CD4-positive, alpha-beta T cell (primary cell): ENCODE data around the gene LCN9. TPM values are rescaled to one million over a fixed set of nuclear protein-coding genes. Genes with fewer than 3 reads are reported as not detected.

Experiments
- ATAC-seq: fragments of 200-7000 bp; cut with Tn5 transposase; one replicate; pipeline ENCODE4 v1.10.0; 2022; ENCODE audit warnings: mild to moderate bottlenecking; ENCODE audit not compliant: poor library complexity
- CTCF ChIA-PET: fragments of 350-600 bp; sonication (Branson Sonifier 250); formaldehyde crosslinking; loops from one replicate; lab custom pipeline; 2021; ENCODE audit warnings: antibody characterized with exemption, inconsistent platforms; lab: Charles Lee
- POLR2A ChIA-PET: fragments of 350-600 bp; sonication (Branson Sonifier 250); formaldehyde crosslinking; loops from one replicate; lab custom pipeline; 2021; ENCODE audit warnings: antibody characterized with exemption, inconsistent platforms; lab: Charles Lee
- DNase-seq, 14 experiments: peaks; one replicate each; pipeline ENCODE4 v3.0.0-alpha.2; 2013 to 2020; ENCODE audit warnings: mixed read lengths in 2 of 14
- H3K27ac ChIP-seq, 2 donors: one replicate each; pipeline versions ENCODE4 v1.5.1 to v1.7.0; 2013; ENCODE audit warnings: low read length in 2 of 2, low read depth in 1 of 2, mild to moderate bottlenecking in 1 of 2
- H3K27me3 ChIP-seq, 2 experiments: 1 replicate in 1 of 2; 2 replicates in 1 of 2; pipeline versions ENCODE4 v1.6.1 to v1.7.0; 2013; ENCODE audit warnings: low read length in 2 of 2, control low read depth in 1 of 2, mild to moderate bottlenecking in 1 of 2, moderate library complexity in 1 of 2; ENCODE audit not compliant: insufficient read depth in 2 of 2, control insufficient read depth in 1 of 2
- H3K36me3 ChIP-seq: one replicate; pipeline ENCODE4 v1.6.1; 2013; ENCODE audit warnings: low read length, control low read depth; ENCODE audit not compliant: insufficient read depth
- H3K4me1 ChIP-seq: one replicate; pipeline ENCODE4 v1.6.1; 2013; ENCODE audit warnings: low read length, control low read depth; ENCODE audit not compliant: insufficient read depth
- H3K4me3 ChIP-seq: one replicate; pipeline ENCODE4 v1.5.1; 2013; ENCODE audit warnings: mild to moderate bottlenecking, low read length, moderate library complexity
- H3K9me3 ChIP-seq, 2 experiments: 1 replicate in 1 of 2; 2 replicates in 1 of 2; pipeline versions ENCODE4 v1.6.1 to v1.7.0; 2013; ENCODE audit warnings: low read length in 2 of 2, mild to moderate bottlenecking in 2 of 2, control low read depth in 1 of 2, moderate library complexity in 1 of 2; ENCODE audit not compliant: control insufficient read depth in 1 of 2, insufficient read depth in 1 of 2
- H3K27ac Mint-ChIP-seq: one replicate; pipeline ENCODE4 v1.8.0; 2020; ENCODE audit warnings: mixed read lengths
- H3K27me3 Mint-ChIP-seq: one replicate; pipeline ENCODE4 v1.8.0; 2021; ENCODE audit warnings: mixed read lengths
- H3K36me3 Mint-ChIP-seq: one replicate; pipeline ENCODE4 v1.8.0; 2021; ENCODE audit warnings: low read depth, mixed read lengths
- H3K4me1 Mint-ChIP-seq: one replicate; pipeline ENCODE4 v1.8.0; 2021; ENCODE audit warnings: low read depth, mixed read lengths
- H3K4me3 Mint-ChIP-seq: one replicate; pipeline ENCODE4 v1.8.0; 2020; ENCODE audit warnings: mild to moderate bottlenecking, mixed read lengths
- H3K9me3 Mint-ChIP-seq: one replicate; pipeline ENCODE4 v1.8.0; 2020; ENCODE audit warnings: mixed read lengths
- intact Hi-C, 2 experiments: fragments of 100-400 bp; cut with DNase I in 1 of 2; cut with micrococcal nuclease in 1 of 2; formaldehyde crosslinking; loops; one replicate each; pipeline versions ENCODE4 v1.15.1 to v1.9.0; 2023 to 2025; cut with DNase I, micrococcal nuclease
- total RNA-seq, 174 experiments: library from RNA in 2 of 174; stranded (reverse) in 2 of 174; gene quantifications; one replicate each; pipeline ENCODE4 v1.2.3 and lab custom pipeline; 2021 to 2026
- TF ChIP-seq, protein P1 (sequence below): fragments of 200-600 bp; IDR thresholded peaks from one replicate; pipeline ENCODE4 v1.8.0; 2022; ENCODE audit warnings: antibody characterized with exemption, mild to moderate bottlenecking

LCN9 gene
- total RNA-seq, 2 experiments from 2014 or later, result not detected

DNA sequence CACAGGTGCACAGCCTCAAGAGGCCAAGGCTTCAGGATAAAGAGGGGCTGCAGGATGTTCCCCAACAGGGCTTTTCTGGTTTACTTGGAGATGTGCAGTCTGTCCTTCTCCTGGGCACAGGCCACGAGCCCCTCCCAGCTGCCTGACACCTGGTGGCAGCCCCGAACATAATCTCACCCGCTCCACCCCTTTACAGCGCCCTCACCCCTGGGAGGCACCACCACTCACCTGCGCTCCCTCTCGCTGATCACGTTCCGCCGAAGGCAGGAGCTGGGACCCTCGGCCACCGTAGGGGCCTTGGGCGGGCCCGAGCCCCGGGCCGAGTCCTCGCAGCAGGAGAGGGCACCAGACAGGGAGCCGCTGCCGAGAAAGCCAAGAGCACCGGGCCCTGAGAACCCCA lies 35.7 kb downstream of the LCN9 start:
- no peak for ATAC-seq
- Mint-ChIP-seq H3K9me3 (no peaks in the 10 kb centered on the region), H3K36me3 (no peaks in the 10 kb centered on the region), H3K27ac (no peak overlapping the region), H3K4me3 (no peak overlapping the region), H3K4me1 (no peaks in the 10 kb centered on the region), H3K27me3 (peaks cover 7% of the 10 kb centered on the region)
- intact Hi-C loops, result no loop called here
- TF ChIP-seq, protein P1, sequence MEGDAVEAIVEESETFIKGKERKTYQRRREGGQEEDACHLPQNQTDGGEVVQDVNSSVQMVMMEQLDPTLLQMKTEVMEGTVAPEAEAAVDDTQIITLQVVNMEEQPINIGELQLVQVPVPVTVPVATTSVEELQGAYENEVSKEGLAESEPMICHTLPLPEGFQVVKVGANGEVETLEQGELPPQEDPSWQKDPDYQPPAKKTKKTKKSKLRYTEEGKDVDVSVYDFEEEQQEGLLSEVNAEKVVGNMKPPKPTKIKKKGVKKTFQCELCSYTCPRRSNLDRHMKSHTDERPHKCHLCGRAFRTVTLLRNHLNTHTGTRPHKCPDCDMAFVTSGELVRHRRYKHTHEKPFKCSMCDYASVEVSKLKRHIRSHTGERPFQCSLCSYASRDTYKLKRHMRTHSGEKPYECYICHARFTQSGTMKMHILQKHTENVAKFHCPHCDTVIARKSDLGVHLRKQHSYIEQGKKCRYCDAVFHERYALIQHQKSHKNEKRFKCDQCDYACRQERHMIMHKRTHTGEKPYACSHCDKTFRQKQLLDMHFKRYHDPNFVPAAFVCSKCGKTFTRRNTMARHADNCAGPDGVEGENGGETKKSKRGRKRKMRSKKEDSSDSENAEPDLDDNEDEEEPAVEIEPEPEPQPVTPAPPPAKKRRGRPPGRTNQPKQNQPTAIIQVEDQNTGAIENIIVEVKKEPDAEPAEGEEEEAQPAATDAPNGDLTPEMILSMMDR, result no peak
- Histone ChIP-seq H3K36me3 (no peaks in the 10 kb centered on the region), H3K27ac (no peak overlapping the region), H3K4me1 (peaks cover 14% of the 10 kb centered on the region), H3K4me3 (no peak overlapping the region), H3K27me3 (peaks cover 13% of the 10 kb centered on the region in 2 experiments), H3K9me3 (peaks cover 0 to 9% of the 10 kb centered on the region in 2 experiments)
- ChIA-PET POLR2A (no interaction called here), CTCF (no interaction called here)
- no peak for DNase-seq

DNA sequence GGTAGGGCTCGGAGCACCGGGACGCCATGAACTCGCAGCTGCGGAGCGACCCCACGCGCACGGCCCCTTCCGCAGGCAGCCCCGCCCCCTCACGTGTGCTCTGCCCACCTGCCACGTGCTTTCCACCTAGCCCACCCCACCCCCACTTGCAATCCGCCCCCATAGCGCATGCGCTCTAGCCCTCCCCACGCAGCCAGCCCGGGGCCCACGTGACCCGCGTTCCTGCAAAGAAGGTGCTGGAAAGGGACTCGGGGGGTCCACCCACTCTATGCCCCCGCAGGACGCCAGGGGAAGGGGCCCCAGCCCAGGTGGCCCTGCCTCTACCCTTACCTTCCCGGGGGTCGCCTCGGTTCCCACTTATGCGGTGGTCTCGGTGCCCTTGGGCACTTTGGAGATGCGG lies 36.3 kb downstream of the LCN9 start, which contains the start of gene SOHLH1:
SOHLH1 (minus strand) TSS at position 42 of the 400 bp plus-strand sequence; CDS start at position 28, 14 bp downstream.
- Histone ChIP-seq H3K27me3 (peaks cover 14 to 19% of the 10 kb centered on the region in 2 experiments), H3K27ac (no peak within 1 kb of the TSS), H3K9me3 (peaks cover 0 to 12% of the 10 kb centered on the region in 2 experiments), H3K4me3 (no peak within 1 kb of the TSS), H3K4me1 (peaks cover 14% of the 10 kb centered on the region), H3K36me3 (no peaks in the 10 kb centered on the region)
- POLR2A ChIA-PET, result no interaction called here
- Mint-ChIP-seq H3K36me3 (no peaks in the 10 kb centered on the region), H3K27me3 (peaks cover 8% of the 10 kb centered on the region), H3K27ac (no peak within 1 kb of the TSS), H3K4me1 (no peaks in the 10 kb centered on the region), H3K9me3 (no peaks in the 10 kb centered on the region), H3K4me3 (no peak within 1 kb of the TSS)
- DNase-seq (no peak), ATAC-seq (no peak)
- TF ChIP-seq, protein P1, result no peak
- intact Hi-C loops, result no loop called here
- CTCF ChIA-PET, result no interaction called here

DNA sequence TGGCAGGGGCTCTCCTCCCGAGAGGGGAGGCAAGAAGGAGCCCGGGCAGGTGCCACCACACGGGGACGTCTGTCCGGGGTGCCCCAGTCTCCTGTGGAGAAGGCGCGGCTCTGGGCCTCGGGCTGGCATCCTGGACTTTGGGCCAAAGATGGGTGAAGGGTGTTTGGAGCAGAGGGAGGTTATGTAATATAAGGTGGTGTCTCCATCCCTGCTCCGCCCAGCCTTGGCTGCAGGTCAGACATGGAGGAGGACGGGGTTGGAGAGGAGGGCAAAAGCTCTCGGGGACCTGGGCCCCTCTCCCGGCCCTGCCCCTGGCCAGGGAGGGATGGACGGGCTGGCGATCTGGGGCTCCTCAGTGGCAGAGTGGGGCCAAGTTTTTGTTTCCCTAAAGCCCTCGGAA lies 37.4 kb downstream of the LCN9 start:
- Mint-ChIP-seq H3K27me3 (peaks cover 12% of the 10 kb centered on the region), H3K9me3 (no peaks in the 10 kb centered on the region), H3K4me3 (no peak overlapping the region), H3K27ac (no peak overlapping the region), H3K36me3 (no peaks in the 10 kb centered on the region), H3K4me1 (no peaks in the 10 kb centered on the region)
- intact Hi-C loops, result no loop called here
- H3K9me3 ChIP-seq, result peaks cover 0 to 16% of the 10 kb centered on the region in 2 experiments
- TF ChIP-seq, protein P1, result no peak
- ChIA-PET POLR2A (no interaction called here), CTCF (no interaction called here)
- no peak overlapping the region for H3K4me3 ChIP-seq
- H3K36me3 ChIP-seq, result no peaks in the 10 kb centered on the region
- DNase-seq (no peak), ATAC-seq (no peak)
- H3K4me1 ChIP-seq, result peaks cover 14% of the 10 kb centered on the region
- H3K27ac ChIP-seq, result no peak overlapping the region
- peaks cover 14 to 22% of the 10 kb centered on the region in 2 experiments for H3K27me3 ChIP-seq
